Lung (tissue), 12 donors: ENCODE results near the gene PXYLP1. TPM values are rescaled to one million over a fixed set of nuclear protein-coding genes. Genes with fewer than 3 reads are reported as not detected.

Experiments
- ATAC-seq: fragments of 200-7000 bp; cut with Tn5 transposase; one replicate; pipeline ENCODE4 v1.9.1; 2020; ENCODE audit warnings: moderate number of reproducible peaks; ENCODE audit not compliant: insufficient read depth, low FRiP score
- DNase-seq, 3 donors: peaks; one replicate each; pipeline ENCODE4 v3.0.0-alpha.2; 2013 to 2017
- H3K27ac ChIP-seq, 2 donors: one replicate each; pipeline ENCODE4 v1.5.1; 2013; ENCODE audit warnings: mild to moderate bottlenecking in 2 of 2, moderate library complexity in 2 of 2, control low read depth in 1 of 2, inconsistent platforms in 1 of 2, low read depth in 1 of 2, low read length in 1 of 2
- H3K27me3 ChIP-seq, 3 donors: one replicate each; pipeline ENCODE4 v1.5.1; 2013; ENCODE audit warnings: low read length in 2 of 3; ENCODE audit not compliant: control insufficient read depth in 3 of 3, insufficient read depth in 3 of 3
- H3K36me3 ChIP-seq, 4 donors: one replicate each; pipeline ENCODE4 v1.5.1; 2013; ENCODE audit warnings: low read length in 4 of 4, mild to moderate bottlenecking in 1 of 4, moderate library complexity in 1 of 4; ENCODE audit not compliant: control insufficient read depth in 4 of 4, insufficient read depth in 4 of 4
- H3K4me1 ChIP-seq, 5 donors: one replicate each; pipeline ENCODE4 v1.5.1; 2013; ENCODE audit warnings: low read length in 5 of 5, mild to moderate bottlenecking in 2 of 5, moderate library complexity in 1 of 5; ENCODE audit not compliant: control insufficient read depth in 5 of 5, insufficient read depth in 5 of 5
- H3K4me3 ChIP-seq: one replicate; pipeline ENCODE4 v1.5.1; 2013; ENCODE audit warnings: mild to moderate bottlenecking, control low read depth, moderate library complexity
- H3K9ac ChIP-seq, 2 donors: one replicate each; pipeline ENCODE4 v1.5.1; 2013; ENCODE audit warnings: low read length in 2 of 2, control low read depth in 1 of 2; ENCODE audit not compliant: insufficient read depth in 1 of 2
- H3K9me3 ChIP-seq, 4 donors: one replicate each; pipeline ENCODE4 v1.5.1; 2013; ENCODE audit warnings: low read length in 3 of 4, mild to moderate bottlenecking in 1 of 4, moderate library complexity in 1 of 4; ENCODE audit not compliant: control insufficient read depth in 4 of 4, insufficient read depth in 3 of 4
- CTCF ChIP-seq: IDR thresholded peaks from 2 replicates; pipeline ENCODE4 v1.5.1; 2012; ENCODE audit warnings: mild to moderate bottlenecking; ENCODE audit errors: control extremely low read depth, extremely low read depth
- WGBS, 2 donors: extraction: QIAGEN DNeasy Blood & Tissue Kit; methylation state at CpG; one replicate each; pipeline ENCODE4 v1.1.7; 2013; 5-methylcytosine and 5-hydroxymethylcytosine counted together
- polyA plus RNA-seq, 2 donors: library from polyadenylated mRNA; stranded (reverse); fragments of 200-250 nt; gene quantifications; one replicate each; pipeline ENCODE4 v1.2.1, GENCODE V29; 2013
- total RNA-seq, 2 donors: library from RNA; depleted of rRNA in 1 of 2; stranded (reverse); fragments of >200 nt in 1 of 2; gene quantifications; one replicate each; pipeline ENCODE4 v1.2.1, GENCODE V29; 2014 to 2021
- donor health status: control.
- donor health status: control.
- donor health status: Bipolar disorder and iron deficiency.
- donor health status: healthy.
- donor health status: DM: yes; HTN: yes; CAD: no.

PXYLP1 gene
- total and polyA plus RNA-seq, 4 donors, result 6.3 to 17.8 (median 7.4) TPM

GRCh38 chr3:141239511-141240281 lies 8.1 kb downstream of the PXYLP1 start:
- WGBS, 2 donors, result 68 to 89% methylated on average over 5 of the region's 5 CpGs
- ATAC-seq, result no peak
- H3K4me3 ChIP-seq, result no peak overlapping the region

GRCh38 chr3:141240286-141240685 lies 8.7 kb downstream of the PXYLP1 start:
- H3K4me3 ChIP-seq, result no peak overlapping the region
- ATAC-seq, result no peak
- H3K27ac ChIP-seq, result peak overlapping the region in 1 of 2 donors; percentile 95
- H3K27me3 ChIP-seq, result no peaks in the 10 kb centered on the region
- DNase-seq, result no peak
- H3K9me3 ChIP-seq, result no peaks in the 10 kb centered on the region
- 63 to 94% methylated on average over 1 of the region's 1 CpG for WGBS, 2 donors
- H3K36me3 ChIP-seq, result no peaks in the 10 kb centered on the region
- H3K4me1 ChIP-seq, result peaks cover 0 to 20% (median 12%) of the 10 kb centered on the region in 5 donors
- no peak for TF ChIP-seq CTCF
- no peak overlapping the region for H3K9ac ChIP-seq

More at GRCh38 chr3:141239511-141240281, 8.1 kb downstream of the PXYLP1 start:
- Histone ChIP-seq H3K27ac (peak overlapping the region in 1 of 2 donors; percentile 95), H3K9ac (no peak overlapping the region), H3K4me1 (peaks cover 0 to 20% (median 12%) of the 10 kb centered on the region in 5 donors), H3K9me3 (no peaks in the 10 kb centered on the region), H3K27me3 (no peaks in the 10 kb centered on the region), H3K36me3 (no peaks in the 10 kb centered on the region)
- TF ChIP-seq CTCF, result no peak
- DNase-seq, result no peak

GRCh38 chr3:141240687-141241615 lies 9.3 kb downstream of the PXYLP1 start:
- TF ChIP-seq CTCF, result no peak
- WGBS, 2 donors, result 76 to 80% methylated on average over 5 of the region's 5 CpGs
- peak overlapping the region in 1 of 2 donors; percentile 95 for H3K27ac ChIP-seq
- H3K27me3 ChIP-seq, result no peaks in the 10 kb centered on the region
- H3K9me3 ChIP-seq, result no peaks in the 10 kb centered on the region
- DNase-seq (no peak), ATAC-seq (no peak)
- H3K4me1 ChIP-seq, result peaks cover 0 to 20% (median 12%) of the 10 kb centered on the region in 5 donors
- no peaks in the 10 kb centered on the region for H3K36me3 ChIP-seq
- no peak overlapping the region for H3K9ac ChIP-seq
- H3K4me3 ChIP-seq, result no peak overlapping the region
